NCI-H2227 (cell line): ENCODE results near the gene DMXL2.
"Not testable (repeated sequence)": the region's sequence is repeated elsewhere in the genome, so short reads cannot be mapped to it uniquely, and the experiment has no call there.

Experiments
- DNase-seq: peaks from one replicate; lab custom pipeline; 2025; ENCODE audit not compliant: unreplicated experiment; lab: John Stamatoyannopoulos, UW

Gene DMXL2

GRCh38 chr15:51625236-51625635, 2.7 kb upstream of the DMXL2 start:
- DNase-seq, result no peak

GRCh38 chr15:51624022-51624421, 1.5 kb upstream of the DMXL2 start:
- DNase-seq, result no peak

- DNase-seq, result no peak
Observed at GRCh38 chr15:51623386-51623938, 891 bp upstream of the DMXL2 start.

GRCh38 chr15:51621936-51622603, 501 bp downstream of the DMXL2 start:
- peak; percentile 48 for DNase-seq

- no peak for DNase-seq
Observed at GRCh38 chr15:51621155-51621765, 1.3 kb downstream of the DMXL2 start.

GRCh38 chr15:51620641-51621040, 1.9 kb downstream of the DMXL2 start:
- no peak for DNase-seq

GRCh38 chr15:51620122-51620521, 2.4 kb downstream of the DMXL2 start:
- no peak for DNase-seq

- DNase-seq, result no peak
Observed at GRCh38 chr15:51619331-51620035, 3.1 kb downstream of the DMXL2 start.

- DNase-seq, result no peak
Observed at GRCh38 chr15:51617886-51618285, 4.7 kb downstream of the DMXL2 start.

- DNase-seq, result no peak
Observed at GRCh38 chr15:51613951-51614350, 8.6 kb downstream of the DMXL2 start.

- not testable (repeated sequence) for DNase-seq
Observed at GRCh38 chr15:51612669-51613068, 9.9 kb downstream of the DMXL2 start.

GRCh38 chr15:51603462-51603948, 19.1 kb downstream of the DMXL2 start:
- DNase-seq, result not testable (repeated sequence)

- DNase-seq, result no peak
Observed at GRCh38 chr15:51603002-51603401, 19.6 kb downstream of the DMXL2 start.

- no peak for DNase-seq
Observed at GRCh38 chr15:51602484-51602883, 20.1 kb downstream of the DMXL2 start.

- no peak for DNase-seq
Observed at GRCh38 chr15:51601801-51602200, 20.8 kb downstream of the DMXL2 start.

- no peak for DNase-seq
Observed at GRCh38 chr15:51600114-51600513, 22.5 kb downstream of the DMXL2 start.

- DNase-seq, result no peak
Observed at GRCh38 chr15:51589881-51590568, 32.5 kb downstream of the DMXL2 start.

- DNase-seq, result no peak
Observed at GRCh38 chr15:51588966-51589365, 33.6 kb downstream of the DMXL2 start.

GRCh38 chr15:51585986-51586385, 36.6 kb downstream of the DMXL2 start:
- DNase-seq, result no peak

- DNase-seq, result no peak
Observed at GRCh38 chr15:51580982-51581381, 41.6 kb downstream of the DMXL2 start.

- DNase-seq, result no peak
Observed at GRCh38 chr15:51580385-51580784, 42.2 kb downstream of the DMXL2 start.
